Left ventricle myocardium superior (tissue), 1 donor: ENCODE measurements around the gene TMEM87A. TPM values are rescaled to one million over a fixed set of nuclear protein-coding genes. Genes with fewer than 3 reads are reported as not detected.

ENCODE experiments used
- ATAC-seq: fragments of 200-7000 bp; cut with Tn5 transposase; one replicate; pipeline ENCODE4 v1.9.1; 2020; ENCODE audit warnings: mild to moderate bottlenecking, moderate library complexity
- DNase-seq: peaks from one replicate; pipeline ENCODE4 v3.0.0-alpha.2; 2020
- intact Hi-C: fragments of 100-400 bp; cut with micrococcal nuclease; formaldehyde crosslinking; loops from one replicate; pipeline ENCODE4 v1.11.0; 2022
- microRNA-seq: library from miRNA; unstranded; fragments of <30 nt; microRNA quantifications from one replicate; pipeline ENCODE4 v1.2.0, GENCODE V29; 2020; ENCODE audit warnings: borderline number of aligned reads
- total RNA-seq: library from RNA; stranded (reverse); fragmentation: NEBNext Ultra II Directional; extraction: Animal tissue kit (Norgen Biotek cat#: 25700); gene quantifications from one replicate; pipeline ENCODE4 v1.2.1, GENCODE V29; 2021
- donor health status: DM: no; HTN: yes; CAD: no; lungs with severe emphysema.

Gene TMEM87A
- total RNA-seq, 1 donor from 2014 or later: 16.4 TPM

DNA sequence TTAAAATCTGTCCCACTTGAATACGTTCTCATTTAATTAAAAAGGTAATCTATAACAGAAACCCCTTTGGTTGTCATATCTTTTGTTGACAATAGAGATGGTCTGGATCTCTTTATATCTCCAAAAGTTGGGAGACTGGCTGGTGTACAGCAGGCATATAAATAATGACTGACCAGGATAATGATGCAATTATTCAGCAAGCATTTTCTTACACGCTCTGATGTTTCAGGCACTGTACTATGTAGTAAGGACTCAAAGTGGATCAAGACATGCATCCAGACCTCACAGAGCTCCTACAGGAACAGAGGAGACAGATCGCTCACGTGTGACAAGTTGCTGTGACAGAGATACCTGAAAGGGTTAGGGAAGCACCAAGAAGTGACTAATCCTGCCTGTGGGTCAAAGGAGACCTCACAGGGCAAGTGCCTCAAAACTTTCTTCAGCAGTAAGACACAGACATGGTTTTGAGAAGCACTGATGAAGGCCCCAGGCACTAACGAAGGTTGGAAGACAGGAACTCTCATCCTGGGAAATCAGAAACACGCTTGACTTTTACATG is 90.8 kb downstream of the TMEM87A start:
- ATAC-seq: no peak
- no peak for DNase-seq
- intact Hi-C loops: no loop called here

DNA sequence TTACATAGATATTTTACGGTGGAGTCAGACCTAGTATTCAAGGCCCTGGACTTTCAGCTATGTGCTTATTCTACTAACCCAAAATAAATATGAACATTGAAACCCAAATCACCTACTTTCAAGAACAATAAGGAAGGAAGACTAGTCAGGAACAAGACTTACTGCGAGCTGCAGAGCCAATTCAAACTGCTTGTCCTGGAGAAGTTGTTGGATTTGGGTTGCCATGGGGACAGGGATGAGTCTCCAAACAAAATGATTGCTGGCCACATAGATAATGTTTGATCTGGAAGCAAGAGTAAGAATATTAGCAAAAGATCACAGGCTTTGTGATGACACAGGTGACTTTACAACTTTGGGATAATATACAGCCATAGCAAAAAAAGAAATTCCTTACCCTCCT is 95.2 kb downstream of the TMEM87A start:
- DNase-seq (no peak), ATAC-seq (no peak)
- intact Hi-C loops: no loop called here

DNA sequence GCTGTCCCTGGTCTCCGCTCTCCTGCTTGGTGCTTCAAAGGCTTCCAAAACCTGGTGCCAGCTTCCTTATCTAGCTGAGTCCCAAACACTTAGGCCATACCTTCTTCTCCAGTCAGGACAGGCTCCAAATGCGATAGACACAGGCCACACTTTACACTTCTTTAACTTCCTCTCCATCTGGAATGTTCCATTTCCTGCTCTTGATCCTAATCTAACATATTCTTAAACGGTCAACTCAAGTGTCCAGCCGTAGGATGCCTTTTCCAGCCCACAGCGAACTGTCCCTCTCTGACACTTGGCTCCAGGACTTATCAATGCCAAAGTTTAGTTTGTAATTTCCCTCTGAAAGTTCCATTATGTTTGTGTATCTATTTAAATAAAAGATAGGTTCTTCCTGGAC is 97.6 kb downstream of the TMEM87A start:
- intact Hi-C loops: no loop called here
- no peak for DNase-seq
- ATAC-seq: peak; percentile 37

DNA sequence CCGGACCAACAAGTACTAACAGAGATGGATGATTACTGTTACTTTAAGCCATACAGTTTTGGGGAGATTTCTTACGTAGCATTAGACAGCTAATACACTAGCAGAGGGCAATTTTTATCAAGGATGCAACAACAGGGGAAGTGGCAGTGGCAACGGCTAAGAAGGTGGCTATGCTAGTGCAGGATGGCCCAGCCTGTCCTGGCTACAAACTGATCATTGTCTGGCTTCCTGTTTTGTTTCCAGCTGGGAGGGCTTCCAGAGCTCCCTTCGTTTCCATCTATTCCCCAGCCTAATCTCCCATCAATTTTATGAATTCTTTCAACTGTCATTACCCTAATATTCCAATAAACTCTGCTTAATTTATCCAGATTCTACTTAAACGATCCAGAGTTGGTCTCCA is 100.8 kb downstream of the TMEM87A start:
- no peak for DNase-seq
- ATAC-seq: no peak
- intact Hi-C loops: no loop called here

DNA sequence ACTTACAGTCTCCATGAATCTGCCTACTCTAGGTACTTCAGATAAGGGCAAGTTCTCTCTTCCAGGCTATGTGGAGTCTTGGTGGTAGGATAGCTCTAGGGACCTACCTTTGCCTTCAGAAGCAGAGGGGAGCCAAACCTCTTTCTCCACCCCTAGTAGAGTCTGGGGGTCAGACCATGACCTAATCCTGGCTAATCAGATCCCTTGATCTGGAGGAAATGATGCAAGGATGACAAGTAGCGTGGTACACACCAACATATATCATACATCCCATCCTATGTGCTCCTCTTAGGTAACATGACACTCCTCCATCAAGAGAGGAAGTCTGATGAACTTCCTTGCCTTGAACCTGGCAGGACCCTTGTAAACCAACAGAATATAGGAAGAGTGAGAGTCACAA is 101.4 kb downstream of the TMEM87A start:
- no peak for ATAC-seq
- no peak for DNase-seq
- intact Hi-C loops: no loop called here

DNA sequence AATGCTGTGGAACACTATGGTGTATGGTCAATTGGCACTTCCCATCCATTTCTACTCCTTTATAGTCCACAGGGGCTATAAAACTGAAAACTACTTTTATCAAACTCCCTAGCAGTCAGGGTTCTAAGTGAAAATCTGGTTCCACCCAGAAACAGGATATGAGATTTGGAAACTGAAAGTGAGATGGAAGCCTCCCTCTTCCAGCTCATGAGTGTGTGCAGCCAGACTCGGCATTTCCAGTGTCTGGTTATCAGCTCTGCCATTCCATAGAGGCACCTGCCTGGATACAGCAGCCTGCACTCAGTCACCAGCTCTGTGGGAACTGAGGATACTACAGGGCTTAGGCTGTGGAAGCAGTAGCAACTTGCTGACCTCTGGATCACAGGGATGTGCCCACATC is 102.1 kb downstream of the TMEM87A start:
- intact Hi-C loops: no loop called here
- ATAC-seq: peak; percentile 57
- DNase-seq: no peak

DNA sequence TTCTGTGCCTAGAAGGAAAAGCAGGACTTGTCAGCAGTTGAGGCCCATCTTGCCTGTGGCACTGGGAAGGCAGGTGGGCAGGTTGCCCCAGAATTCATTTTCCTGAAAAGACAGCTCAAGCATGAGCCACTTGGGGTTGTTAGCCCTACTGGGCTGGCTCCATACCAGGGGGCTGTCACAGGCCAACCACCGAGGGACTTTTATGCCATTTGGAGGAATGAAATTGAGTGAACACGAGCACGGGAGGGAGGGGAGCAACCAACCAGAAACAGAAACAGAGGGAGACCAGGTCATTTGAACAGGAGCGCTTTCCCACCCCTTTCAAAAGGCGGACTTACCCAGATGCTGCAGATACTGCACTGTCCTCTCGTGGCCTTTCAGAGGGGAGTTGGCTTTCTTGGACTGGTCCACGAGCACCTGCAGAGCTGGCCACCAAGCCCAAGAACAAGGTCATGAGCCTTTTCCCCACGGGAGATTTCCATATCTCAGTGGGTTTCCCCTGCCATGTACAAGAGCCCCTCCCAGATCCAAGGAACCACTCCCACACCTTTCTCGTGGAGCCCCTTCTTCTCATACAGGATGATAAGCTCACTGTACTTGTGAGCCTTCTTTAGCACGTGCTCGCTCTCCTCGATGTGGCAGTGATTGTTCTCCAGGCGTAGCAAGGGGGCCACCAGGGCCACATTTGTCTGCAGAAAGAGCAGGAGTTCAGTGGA is 106.8 kb downstream of the TMEM87A start:
- no peak for DNase-seq
- no peak for ATAC-seq
- intact Hi-C loops: no loop called here

DNA sequence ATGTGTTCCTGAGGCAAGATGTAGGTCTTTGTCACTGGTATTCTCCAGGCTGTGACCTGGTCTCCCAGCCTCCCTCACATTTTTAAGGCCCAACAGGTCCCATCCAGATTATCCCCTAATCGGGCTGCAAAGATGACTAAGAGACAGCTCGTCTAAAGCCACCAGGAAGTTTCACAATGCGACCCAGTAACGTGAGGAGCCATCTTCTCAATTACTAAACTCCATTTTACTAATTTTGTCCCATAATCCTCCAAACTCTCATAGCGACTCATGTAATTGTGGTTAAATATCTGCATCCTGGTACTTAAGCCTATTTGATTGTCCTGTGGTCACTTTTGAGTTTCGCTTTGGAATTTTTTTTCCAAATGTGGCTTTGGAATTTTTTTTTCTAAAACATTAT is 108.1 kb downstream of the TMEM87A start:
- no peak for ATAC-seq

DNA sequence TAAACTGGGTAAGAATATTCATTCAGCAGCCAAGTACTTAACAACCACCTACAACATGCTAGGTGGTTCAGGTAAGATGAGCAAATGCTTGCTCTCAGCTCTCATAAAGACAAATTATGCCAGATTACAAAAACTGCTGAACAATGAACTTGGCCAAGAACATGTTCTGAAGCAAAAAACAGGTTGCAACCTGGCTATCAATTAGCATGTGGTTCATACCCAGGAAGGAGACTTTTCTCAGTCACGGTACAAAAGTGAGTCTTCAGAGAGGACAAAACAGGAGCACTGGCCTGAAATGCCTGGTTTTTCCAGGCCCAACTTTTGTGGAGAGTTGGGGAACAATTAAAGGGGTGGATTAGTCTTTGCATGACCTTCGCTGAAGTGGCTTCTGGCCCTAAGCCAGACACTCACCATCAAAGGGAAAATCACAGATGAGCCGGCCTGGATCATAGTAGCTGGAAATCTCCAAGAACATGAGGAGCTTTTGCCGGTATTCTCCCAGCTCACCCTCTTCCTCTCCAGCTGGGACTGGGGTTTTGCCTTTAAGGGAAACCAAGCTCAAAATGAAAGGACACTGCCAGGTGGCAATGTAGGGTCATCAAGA is 109.2 kb downstream of the TMEM87A start:
- no peak for DNase-seq
- ATAC-seq: no peak
- intact Hi-C loops: no loop called here

More for the DNA sequence above, 108.1 kb downstream of the TMEM87A start:
- no peak for DNase-seq
- intact Hi-C loops: no loop called here

DNA sequence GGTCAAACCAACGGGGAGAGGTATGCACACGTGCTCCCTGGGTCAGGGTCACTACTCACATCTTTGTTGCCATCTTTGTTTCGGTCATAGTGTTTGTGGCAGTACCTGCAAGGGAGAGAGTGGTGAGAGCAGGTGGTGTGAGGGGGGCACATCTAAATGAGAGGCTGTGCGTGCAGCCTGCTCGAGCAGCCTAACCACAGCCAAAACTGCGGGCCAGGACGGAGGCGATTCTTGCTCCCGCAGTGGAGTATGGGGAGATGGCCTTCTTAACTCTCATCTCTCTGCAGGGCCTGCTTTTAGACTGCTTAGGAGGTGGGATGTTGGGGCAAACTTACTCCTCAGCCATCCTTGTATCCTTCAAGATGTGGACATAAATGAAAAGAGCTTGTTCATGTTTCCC is 109.9 kb downstream of the TMEM87A start:
- ATAC-seq: no peak
- intact Hi-C loops: no loop called here
- no peak for DNase-seq

Small RNA genes within 50 kb of the gene (microRNA-seq; reads per million reads assigned to microRNA genes)
- gene MIR627: 19.6 reads per million, percentile 17 among the genes with 10 or more reads in this experiment

Other genes starting within 250 kb of the TMEM87A start
- gene PLA2G4D, start 178.9 kb downstream of the TMEM87A start, total RNA-seq: not detected
- 5.2 TPM for gene PLA2G4F, start 116.8 kb downstream of the TMEM87A start, total RNA-seq
- gene VPS39, start 65.1 kb downstream of the TMEM87A start, total RNA-seq: 45.3 TPM
- 16.4 TPM for gene GANC, start 232 bp downstream of the TMEM87A start, total RNA-seq
- gene CAPN3, start 86.1 kb upstream of the TMEM87A start, total RNA-seq: 3.8 TPM
- 558 TPM for gene ZNF106, start 217.7 kb upstream of the TMEM87A start, total RNA-seq
- gene SNAP23, start 222.2 kb upstream of the TMEM87A start, total RNA-seq: 23.8 TPM